GM18526 (cell line): ENCODE data around the gene KHDRBS2.

Experiments
- POLR2A ChIP-seq: IDR thresholded peaks from 3 replicates; pipeline ENCODE4 v1.6.1; 2011; ENCODE audit not compliant: insufficient read length; ENCODE audit errors: extremely low read depth

The KHDRBS2 gene

GRCh38 chr6:61688165-61688564, 597.9 kb downstream of the KHDRBS2 start:
- no peak for TF ChIP-seq POLR2A

- no peak for TF ChIP-seq POLR2A
Measured at GRCh38 chr6:61682562-61682961, 603.5 kb downstream of the KHDRBS2 start.

- no peak for TF ChIP-seq POLR2A
Measured at GRCh38 chr6:61679625-61680024, 606.4 kb downstream of the KHDRBS2 start.

- TF ChIP-seq POLR2A, result no peak
Measured at GRCh38 chr6:61675734-61676133, 610.3 kb downstream of the KHDRBS2 start.

GRCh38 chr6:61649845-61650244, 636.2 kb downstream of the KHDRBS2 start:
- no peak for TF ChIP-seq POLR2A

DNA sequence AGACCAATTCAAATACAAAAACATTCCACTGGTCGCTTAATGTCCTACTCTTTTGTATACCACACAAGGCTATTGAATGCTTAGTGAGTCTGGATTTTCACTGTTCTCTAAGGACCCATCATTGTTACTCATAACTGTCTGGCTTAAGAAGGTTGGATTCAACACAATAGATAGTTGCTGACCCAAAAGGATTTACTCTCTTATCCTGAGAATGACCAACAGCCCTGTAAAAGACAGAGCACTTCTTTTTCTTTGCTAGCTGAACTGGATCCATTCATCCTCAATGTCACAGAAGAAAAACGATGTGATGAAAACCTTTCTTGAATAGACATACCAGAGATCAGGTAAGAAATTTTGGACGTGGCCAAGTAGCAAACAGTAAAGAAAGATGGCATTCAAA, 645.6 kb downstream of the KHDRBS2 start:
- TF ChIP-seq POLR2A, result no peak
